ENCODE results near the gene MPP7.

DNA sequence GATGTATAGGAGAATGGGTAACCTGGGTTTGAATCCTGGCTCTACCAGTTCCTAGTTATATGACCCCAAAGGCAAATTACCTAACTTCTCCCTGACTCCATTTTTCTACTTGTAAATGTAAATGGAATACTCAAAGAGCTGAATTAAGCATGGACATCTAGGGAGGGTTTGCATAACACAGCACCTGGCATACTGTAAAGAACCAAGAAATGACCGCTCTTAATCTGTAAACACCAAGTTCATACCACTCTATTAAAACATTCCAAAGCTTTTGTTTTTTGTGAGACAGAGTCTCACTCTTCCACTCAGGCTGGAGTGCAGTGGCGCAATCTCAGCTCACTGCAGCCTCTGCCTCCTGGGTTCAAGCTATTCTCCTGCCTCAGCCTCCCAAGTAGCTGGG lies 19.6 kb downstream of the MPP7 start:
- TF ChIP-seq CTCF (IDR thresholded peaks at IDR 0.05) = no peak
- no peak for TF ChIP-seq POLR2A (IDR thresholded peaks at IDR 0.05; ENCODE audit: low read depth)
- no peak for TF ChIP-seq POLR2AphosphoS5 (IDR thresholded peaks at IDR 0.05)

Data from esophagus muscularis mucosa (tissue), 3 donors.